Measurements from ENCODE around the gene RPS13.
"Not testable (repeated sequence)": the region's sequence is repeated elsewhere in the genome, so short reads cannot be mapped to it uniquely, and the experiment has no call there.

The RPS13 gene

GRCh38 chr11:17098038-17098437, 20.6 kb upstream of the RPS13 start:
- no peak for TF ChIP-seq CTCF (IDR thresholded peaks at IDR 0.05; ENCODE audit: borderline replicate concordance, insufficient read depth, low read depth, low read length)
- H3K4me3 ChIP-seq (ENCODE audit: low read depth, low read length), result no peak overlapping the region

GRCh38 chr11:17085976-17086375, 8.5 kb upstream of the RPS13 start:
- H3K4me3 ChIP-seq (ENCODE audit: low read depth, low read length), result not testable (repeated sequence)

- H3K4me3 ChIP-seq (ENCODE audit: low read depth, low read length), result peak overlapping the region; percentile 87
- no peak for TF ChIP-seq CTCF (IDR thresholded peaks at IDR 0.05; ENCODE audit: borderline replicate concordance, insufficient read depth, low read depth, low read length)
These were observed 287 bp downstream of the RPS13 start for GRCh38 chr11:17077240-17077519.

GRCh38 chr11:17076517-17077239, 789 bp downstream of the RPS13 start:
- no peak for TF ChIP-seq CTCF (IDR thresholded peaks at IDR 0.05; ENCODE audit: borderline replicate concordance, insufficient read depth, low read depth, low read length)
- peak overlapping the region; percentile 87 for H3K4me3 ChIP-seq (ENCODE audit: low read depth, low read length)

GRCh38 chr11:17075506-17075905, 2.0 kb downstream of the RPS13 start:
- TF ChIP-seq CTCF (IDR thresholded peaks at IDR 0.05; ENCODE audit: borderline replicate concordance, insufficient read depth, low read depth, low read length), result no peak
- no peak overlapping the region for H3K4me3 ChIP-seq (ENCODE audit: low read depth, low read length)

GRCh38 chr11:17073370-17074027, 4.0 kb downstream of the RPS13 start:
- TF ChIP-seq CTCF (IDR thresholded peaks at IDR 0.05; ENCODE audit: borderline replicate concordance, insufficient read depth, low read depth, low read length), result no peak
- no peak overlapping the region for H3K4me3 ChIP-seq (ENCODE audit: low read depth, low read length)

- TF ChIP-seq CTCF (IDR thresholded peaks at IDR 0.05; ENCODE audit: borderline replicate concordance, insufficient read depth, low read depth, low read length), result no peak
- H3K4me3 ChIP-seq (ENCODE audit: low read depth, low read length), result no peak overlapping the region
These were observed 10.1 kb downstream of the RPS13 start for GRCh38 chr11:17067417-17067816.
